HepG2 (cell line): ENCODE results near the gene HDAC8. TPM values are rescaled to one million over a fixed set of nuclear protein-coding genes. Genes with fewer than 3 reads are reported as not detected.

Experiments used
- ATAC-seq: fragments of 200-7000 bp; cut with Tn5 transposase; 3 replicates; pipeline ENCODE4 v1.9.1; 2020; ENCODE audit warnings: mild to moderate bottlenecking, moderate library complexity
- BruUV-seq: library from RNA; stranded (reverse); fragments of 400-500 nt; replicated peaks from 2 replicates; lab custom pipeline; 2021; lab: Mats Ljungman, UMichigan
- CTCF ChIA-PET: fragments of 300-600 bp; formaldehyde crosslinking; extraction: SDS; loops from one replicate; lab custom pipeline; 2021; ENCODE audit warnings: low total read pairs, inconsistent platforms, low intra/inter-chr PET ratio; lab: Yijun Ruan, JAX
- POLR2A ChIA-PET: fragments of 350-600 bp; sonication (Branson Sonifier 250); formaldehyde crosslinking; loops from one replicate; lab custom pipeline; 2020; ENCODE audit warnings: antibody characterized with exemption, inconsistent platforms; lab: Yijun Ruan, JAX
- DNase-seq: peaks from one replicate; pipeline ENCODE4 v3.0.0-alpha.2; 2015; ENCODE audit warnings: low spot score
- FAIRE-seq: peaks from 3 replicates; lab custom pipeline; 2011; peaks lifted over from hg19 to GRCh38; lab: Jason Lieb, UNC
- H2AFZ ChIP-seq: one replicate; pipeline ENCODE4 v1.6.1; 2011; ENCODE audit warnings: low read length, inconsistent platforms
- H3K27ac ChIP-seq: fragments of 300-600 bp; 3 replicates; pipeline ENCODE4 v1.8.0; 2011; ENCODE audit warnings: mixed run types, mild to moderate bottlenecking, mixed read lengths, low read length, inconsistent platforms; ENCODE audit not compliant: insufficient read depth; ENCODE audit errors: extremely low read length
- H3K27me3 ChIP-seq, 2 experiments: fragments of 200-600 bp in 1 of 2; 2 replicates in 1 of 2; 3 replicates in 1 of 2; pipeline versions ENCODE4 v1.6.0 to v1.8.0; 2011; ENCODE audit warnings: low read length in 2 of 2, mild to moderate bottlenecking in 2 of 2, moderate library complexity in 2 of 2, inconsistent platforms in 1 of 2; ENCODE audit not compliant: insufficient read depth in 2 of 2, control insufficient read depth in 1 of 2
- H3K36me3 ChIP-seq, 2 experiments: fragments of 200-600 bp in 1 of 2; replicated peaks in 1 of 2; 2 replicates in 1 of 2; 3 replicates in 1 of 2; pipeline versions ENCODE4 v1.5.1 to v1.8.0; 2011; ENCODE audit warnings: low read length in 2 of 2, inconsistent platforms in 1 of 2; ENCODE audit not compliant: insufficient read depth in 2 of 2, control insufficient read depth in 1 of 2
- H3K4me1 ChIP-seq: 2 replicates; pipeline ENCODE4 v1.5.1; 2012; ENCODE audit warnings: low read length, inconsistent platforms; ENCODE audit not compliant: insufficient read depth
- H3K4me2 ChIP-seq: 2 replicates; pipeline ENCODE4 v1.6.0; 2011; ENCODE audit warnings: low read depth, low read length, inconsistent platforms
- H3K4me3 ChIP-seq, 3 experiments: fragments of 200-600 bp in 1 of 3; sonication (generic), shearing (Covaris generic) in 1 of 3; replicated peaks in 1 of 3; 2 replicates each; pipeline ENCODE4 v1.5.1; 2011 to 2016; ENCODE audit warnings: low read length in 3 of 3, inconsistent platforms in 2 of 3, low read depth in 2 of 3, mild to moderate bottlenecking in 2 of 3, control low read depth in 1 of 3, mixed read lengths in 1 of 3; ENCODE audit not compliant: insufficient read depth in 1 of 3
- H3K79me2 ChIP-seq: one replicate; pipeline ENCODE4 v1.6.1; 2011; ENCODE audit warnings: low read length, inconsistent platforms; ENCODE audit not compliant: insufficient read depth
- H3K9ac ChIP-seq: 2 replicates; pipeline ENCODE4 v1.6.0; 2011; ENCODE audit warnings: mild to moderate bottlenecking, low read depth, low read length, inconsistent platforms; ENCODE audit not compliant: insufficient read depth
- H3K9me3 ChIP-seq: 2 replicates; pipeline ENCODE4 v1.5.1; 2012; ENCODE audit warnings: mild to moderate bottlenecking, low read length
- H4K20me1 ChIP-seq: 2 replicates; pipeline ENCODE4 v1.6.0; 2011; ENCODE audit warnings: inconsistent platforms, mild to moderate bottlenecking, low read length, moderate library complexity; ENCODE audit not compliant: insufficient read depth
- FOXJ3 ChIP-seq: sonication (generic); formaldehyde crosslinking; IDR thresholded peaks from 2 replicates; pipeline ENCODE4 v1.4.0; 2020; ENCODE audit warnings: missing genetic modification reagents, mild to moderate bottlenecking, borderline replicate concordance
- HNRNPK ChIP-seq: fragments of 200-400 bp; formaldehyde crosslinking; IDR thresholded peaks from 2 replicates; pipeline ENCODE4 v1.6.1; 2018; ENCODE audit warnings: low read length, low read depth, moderate library complexity, mild to moderate bottlenecking; ENCODE audit not compliant: poor library complexity, severe bottlenecking
- KMT2A ChIP-seq: sonication (generic); formaldehyde crosslinking; IDR thresholded peaks from 2 replicates; pipeline ENCODE4 v1.4.0; 2020; ENCODE audit warnings: missing genetic modification reagents
- PLRG1 ChIP-seq: fragments of 450-650 bp; conservative IDR thresholded peaks from 2 replicates; pipeline ENCODE4 v1.6.1; 2016
- ZFYVE20 ChIP-seq: sonication (generic); formaldehyde crosslinking; IDR thresholded peaks from 2 replicates; pipeline ENCODE4 v1.8.0; 2023; ENCODE audit warnings: low read depth, mild to moderate bottlenecking, moderate library complexity, missing genetic modification reagents, borderline replicate concordance
- ZNF720 ChIP-seq: sonication (generic); formaldehyde crosslinking; IDR thresholded peaks from 2 replicates; pipeline ENCODE4 v1.4.0; 2020; ENCODE audit warnings: missing genetic modification reagents
- WGBS: methylation state at CpG from one replicate; pipeline ENCODE4 v1.1.6; 2017; ENCODE audit warnings: low lambda C conversion rate; 5-methylcytosine and 5-hydroxymethylcytosine counted together
- in situ Hi-C: cut with HindIII; loops from 2 replicates; pipeline ENCODE4 v1.10.0; 2017; ENCODE audit warnings: low pct_unique_long_range_greater_than_20kb; ENCODE audit not compliant: extremely low pct_ligation_motif_present
- intact Hi-C: fragments of 100-400 bp; cut with micrococcal nuclease; formaldehyde crosslinking; loops from one replicate; pipeline ENCODE4 v1.10.0; 2022; ENCODE audit not compliant: unreplicated experiment
- polyA plus RNA-seq, 8 experiments: library from polyadenylated mRNA; depleted of rRNA in 3 of 8; stranded (reverse) in 7 of 8; unstranded in 1 of 8; fragments of >200 nt; fragmentation: Illumina TruSeq in 4 of 8; extraction: Trizol in 4 of 8; gene quantifications; 2 replicates each; pipeline versions ENCODE4 v1.2.1 to v1.2.3, GENCODE V29; 2011 to 2016; ENCODE audit warnings: low read depth in 4 of 8, missing spikeins in 1 of 8, mixed read lengths in 1 of 8; ENCODE audit not compliant: insufficient read depth in 1 of 8
- total RNA-seq, 5 experiments: library from RNA; depleted of rRNA; stranded (reverse); fragments of >200 nt; fragmentation: Illumina TruSeq; extraction: Trizol; gene quantifications; 2 replicates each; pipeline ENCODE4 v1.2.3, GENCODE V29; 2016; ENCODE audit warnings: low read depth in 1 of 5
- TF ChIP-seq, protein P1 (sequence below): fragments of 450-650 bp; IDR thresholded peaks from 2 replicates; pipeline ENCODE4 v1.6.1; 2017
- TF ChIP-seq, protein P2 (sequence below): sonication (generic); formaldehyde crosslinking; IDR thresholded peaks from 2 replicates; pipeline ENCODE4 v1.9.0; 2021; ENCODE audit warnings: missing genetic modification reagents, borderline replicate concordance

HDAC8 gene
- total and polyA plus RNA-seq, 2 of the 13 experiments (the other 11 are each of a cell fraction or from before 2014, with no cell fraction given): 13.7 to 28.6 TPM

DNA sequence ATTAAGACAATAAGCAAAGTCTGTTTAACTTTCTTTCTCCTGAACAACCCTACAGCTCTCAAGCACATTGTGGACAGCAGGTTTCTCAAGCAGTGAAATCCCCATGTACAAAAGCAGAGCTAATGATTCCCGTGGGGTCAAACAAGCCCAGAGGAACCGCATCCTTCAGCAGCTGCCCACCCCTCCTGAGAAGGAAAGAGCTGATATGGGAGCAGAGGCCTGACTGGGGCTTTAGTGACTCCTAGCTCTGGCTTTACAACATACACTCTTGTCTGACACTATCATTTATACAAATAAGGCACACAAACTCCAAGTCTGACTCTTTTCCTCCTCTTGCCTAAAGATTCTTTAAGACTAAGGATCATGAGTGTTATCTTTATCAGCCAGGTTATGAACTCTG is 32.8 kb downstream of the HDAC8 start:
- TF ChIP-seq HNRNPK (no peak), ZNF720 (CRISPR knock-in tag) (no peak), PLRG1 (no peak), ZFYVE20 (CRISPR knock-in tag) (no peak), KMT2A (CRISPR knock-in tag) (no peak), FOXJ3 (no peak)
- TF ChIP-seq, protein P1, sequence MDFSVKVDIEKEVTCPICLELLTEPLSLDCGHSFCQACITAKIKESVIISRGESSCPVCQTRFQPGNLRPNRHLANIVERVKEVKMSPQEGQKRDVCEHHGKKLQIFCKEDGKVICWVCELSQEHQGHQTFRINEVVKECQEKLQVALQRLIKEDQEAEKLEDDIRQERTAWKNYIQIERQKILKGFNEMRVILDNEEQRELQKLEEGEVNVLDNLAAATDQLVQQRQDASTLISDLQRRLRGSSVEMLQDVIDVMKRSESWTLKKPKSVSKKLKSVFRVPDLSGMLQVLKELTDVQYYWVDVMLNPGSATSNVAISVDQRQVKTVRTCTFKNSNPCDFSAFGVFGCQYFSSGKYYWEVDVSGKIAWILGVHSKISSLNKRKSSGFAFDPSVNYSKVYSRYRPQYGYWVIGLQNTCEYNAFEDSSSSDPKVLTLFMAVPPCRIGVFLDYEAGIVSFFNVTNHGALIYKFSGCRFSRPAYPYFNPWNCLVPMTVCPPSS: no peak
- TF ChIP-seq, protein P2, sequence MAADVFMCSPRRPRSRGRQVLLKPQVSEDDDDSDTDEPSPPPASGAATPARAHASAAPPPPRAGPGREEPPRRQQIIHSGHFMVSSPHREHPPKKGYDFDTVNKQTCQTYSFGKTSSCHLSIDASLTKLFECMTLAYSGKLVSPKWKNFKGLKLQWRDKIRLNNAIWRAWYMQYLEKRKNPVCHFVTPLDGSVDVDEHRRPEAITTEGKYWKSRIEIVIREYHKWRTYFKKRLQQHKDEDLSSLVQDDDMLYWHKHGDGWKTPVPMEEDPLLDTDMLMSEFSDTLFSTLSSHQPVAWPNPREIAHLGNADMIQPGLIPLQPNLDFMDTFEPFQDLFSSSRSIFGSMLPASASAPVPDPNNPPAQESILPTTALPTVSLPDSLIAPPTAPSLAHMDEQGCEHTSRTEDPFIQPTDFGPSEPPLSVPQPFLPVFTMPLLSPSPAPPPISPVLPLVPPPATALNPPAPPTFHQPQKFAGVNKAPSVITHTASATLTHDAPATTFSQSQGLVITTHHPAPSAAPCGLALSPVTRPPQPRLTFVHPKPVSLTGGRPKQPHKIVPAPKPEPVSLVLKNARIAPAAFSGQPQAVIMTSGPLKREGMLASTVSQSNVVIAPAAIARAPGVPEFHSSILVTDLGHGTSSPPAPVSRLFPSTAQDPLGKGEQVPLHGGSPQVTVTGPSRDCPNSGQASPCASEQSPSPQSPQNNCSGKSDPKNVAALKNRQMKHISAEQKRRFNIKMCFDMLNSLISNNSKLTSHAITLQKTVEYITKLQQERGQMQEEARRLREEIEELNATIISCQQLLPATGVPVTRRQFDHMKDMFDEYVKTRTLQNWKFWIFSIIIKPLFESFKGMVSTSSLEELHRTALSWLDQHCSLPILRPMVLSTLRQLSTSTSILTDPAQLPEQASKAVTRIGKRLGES (CRISPR knock-in tag): no peak

More for the DNA sequence above, 32.8 kb downstream of the HDAC8 start:
- ChIA-PET CTCF (interaction anchor here (1.8 kb wide), 1 partner anchor 294 kb away, joined by 6 read pairs; no protein-coding TSS in a partner anchor), POLR2A (no interaction called here)
- Histone ChIP-seq H3K27ac (no peak overlapping the region), H3K27me3 (no peaks in the 10 kb centered on the region), H3K4me3 (no peak overlapping the region), H3K36me3 (no peaks in the 10 kb centered on the region), H3K4me1 (no peaks in the 10 kb centered on the region), H4K20me1 (no peaks in the 10 kb centered on the region), H3K79me2 (no peaks in the 10 kb centered on the region), H3K9me3 (no peaks in the 10 kb centered on the region), H3K4me2 (no peak overlapping the region), H3K9ac (no peak overlapping the region), H2AFZ (no peak overlapping the region)
- no peak for FAIRE-seq
- in situ Hi-C loops: loop anchor here (10.0 kb wide), 1 partner anchor 235 kb away; the partner anchor contains the start of gene CITED1
- ATAC-seq: no peak
- BruUV-seq: no TSS peak
- intact Hi-C loops: loop anchor here (1.0 kb wide), 1 partner anchor 242 kb away; no protein-coding TSS in a partner anchor
- WGBS: 100% methylated on average over 2 of the region's 2 CpGs
- no peak for DNase-seq
